ENCODE measurements around the gene DDIT3.
A peak's percentile ranks its signal among the peaks of the same experiment; 100 is the strongest.

DNA sequence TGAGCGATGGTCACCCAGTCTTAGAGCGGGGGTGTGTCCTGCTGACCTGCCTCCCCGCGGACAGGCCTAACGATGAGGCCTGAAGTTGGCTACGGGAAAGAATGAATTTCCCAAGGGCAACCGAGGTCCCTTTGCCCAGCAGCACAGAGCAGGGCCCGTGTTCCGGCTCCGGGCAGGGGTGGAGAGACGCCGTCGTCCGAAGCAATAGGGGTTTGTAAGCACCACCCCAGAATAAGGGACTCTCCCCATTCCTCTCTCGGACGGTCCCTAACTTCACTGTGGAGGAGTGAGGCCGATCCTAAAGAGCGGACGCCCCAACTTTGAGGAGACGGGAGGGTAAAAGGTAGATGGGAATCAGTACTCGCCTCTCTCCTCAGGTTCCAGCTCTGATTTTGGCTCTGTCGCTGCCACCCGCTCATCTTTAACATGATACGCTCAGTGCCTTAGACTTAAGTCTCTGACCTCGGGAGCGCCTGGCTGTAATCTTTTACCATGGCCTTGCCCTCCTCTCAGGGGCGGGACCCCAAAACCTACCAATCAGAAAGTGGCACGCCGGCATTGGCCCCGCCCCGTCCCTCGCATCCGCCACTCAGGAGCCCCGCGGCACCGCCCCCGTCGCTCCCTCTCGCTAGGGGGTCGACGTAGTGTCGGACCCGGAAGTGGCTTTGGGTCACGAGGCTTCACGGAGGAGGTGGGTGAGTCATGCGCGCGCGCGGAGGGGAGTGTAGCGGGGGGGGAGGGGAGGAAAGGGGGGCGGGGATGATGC is at the start of gene DDIT3:
- TF ChIP-seq, protein P1, sequence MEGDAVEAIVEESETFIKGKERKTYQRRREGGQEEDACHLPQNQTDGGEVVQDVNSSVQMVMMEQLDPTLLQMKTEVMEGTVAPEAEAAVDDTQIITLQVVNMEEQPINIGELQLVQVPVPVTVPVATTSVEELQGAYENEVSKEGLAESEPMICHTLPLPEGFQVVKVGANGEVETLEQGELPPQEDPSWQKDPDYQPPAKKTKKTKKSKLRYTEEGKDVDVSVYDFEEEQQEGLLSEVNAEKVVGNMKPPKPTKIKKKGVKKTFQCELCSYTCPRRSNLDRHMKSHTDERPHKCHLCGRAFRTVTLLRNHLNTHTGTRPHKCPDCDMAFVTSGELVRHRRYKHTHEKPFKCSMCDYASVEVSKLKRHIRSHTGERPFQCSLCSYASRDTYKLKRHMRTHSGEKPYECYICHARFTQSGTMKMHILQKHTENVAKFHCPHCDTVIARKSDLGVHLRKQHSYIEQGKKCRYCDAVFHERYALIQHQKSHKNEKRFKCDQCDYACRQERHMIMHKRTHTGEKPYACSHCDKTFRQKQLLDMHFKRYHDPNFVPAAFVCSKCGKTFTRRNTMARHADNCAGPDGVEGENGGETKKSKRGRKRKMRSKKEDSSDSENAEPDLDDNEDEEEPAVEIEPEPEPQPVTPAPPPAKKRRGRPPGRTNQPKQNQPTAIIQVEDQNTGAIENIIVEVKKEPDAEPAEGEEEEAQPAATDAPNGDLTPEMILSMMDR (IDR thresholded peaks at IDR 0.05; ENCODE audit: low read depth, low read length, missing input control), result no peak
- TF ChIP-seq, protein P2, sequence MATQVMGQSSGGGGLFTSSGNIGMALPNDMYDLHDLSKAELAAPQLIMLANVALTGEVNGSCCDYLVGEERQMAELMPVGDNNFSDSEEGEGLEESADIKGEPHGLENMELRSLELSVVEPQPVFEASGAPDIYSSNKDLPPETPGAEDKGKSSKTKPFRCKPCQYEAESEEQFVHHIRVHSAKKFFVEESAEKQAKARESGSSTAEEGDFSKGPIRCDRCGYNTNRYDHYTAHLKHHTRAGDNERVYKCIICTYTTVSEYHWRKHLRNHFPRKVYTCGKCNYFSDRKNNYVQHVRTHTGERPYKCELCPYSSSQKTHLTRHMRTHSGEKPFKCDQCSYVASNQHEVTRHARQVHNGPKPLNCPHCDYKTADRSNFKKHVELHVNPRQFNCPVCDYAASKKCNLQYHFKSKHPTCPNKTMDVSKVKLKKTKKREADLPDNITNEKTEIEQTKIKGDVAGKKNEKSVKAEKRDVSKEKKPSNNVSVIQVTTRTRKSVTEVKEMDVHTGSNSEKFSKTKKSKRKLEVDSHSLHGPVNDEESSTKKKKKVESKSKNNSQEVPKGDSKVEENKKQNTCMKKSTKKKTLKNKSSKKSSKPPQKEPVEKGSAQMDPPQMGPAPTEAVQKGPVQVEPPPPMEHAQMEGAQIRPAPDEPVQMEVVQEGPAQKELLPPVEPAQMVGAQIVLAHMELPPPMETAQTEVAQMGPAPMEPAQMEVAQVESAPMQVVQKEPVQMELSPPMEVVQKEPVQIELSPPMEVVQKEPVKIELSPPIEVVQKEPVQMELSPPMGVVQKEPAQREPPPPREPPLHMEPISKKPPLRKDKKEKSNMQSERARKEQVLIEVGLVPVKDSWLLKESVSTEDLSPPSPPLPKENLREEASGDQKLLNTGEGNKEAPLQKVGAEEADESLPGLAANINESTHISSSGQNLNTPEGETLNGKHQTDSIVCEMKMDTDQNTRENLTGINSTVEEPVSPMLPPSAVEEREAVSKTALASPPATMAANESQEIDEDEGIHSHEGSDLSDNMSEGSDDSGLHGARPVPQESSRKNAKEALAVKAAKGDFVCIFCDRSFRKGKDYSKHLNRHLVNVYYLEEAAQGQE (IDR thresholded peaks at IDR 0.05), result peak; percentile 95
- TF ChIP-seq, protein P3, sequence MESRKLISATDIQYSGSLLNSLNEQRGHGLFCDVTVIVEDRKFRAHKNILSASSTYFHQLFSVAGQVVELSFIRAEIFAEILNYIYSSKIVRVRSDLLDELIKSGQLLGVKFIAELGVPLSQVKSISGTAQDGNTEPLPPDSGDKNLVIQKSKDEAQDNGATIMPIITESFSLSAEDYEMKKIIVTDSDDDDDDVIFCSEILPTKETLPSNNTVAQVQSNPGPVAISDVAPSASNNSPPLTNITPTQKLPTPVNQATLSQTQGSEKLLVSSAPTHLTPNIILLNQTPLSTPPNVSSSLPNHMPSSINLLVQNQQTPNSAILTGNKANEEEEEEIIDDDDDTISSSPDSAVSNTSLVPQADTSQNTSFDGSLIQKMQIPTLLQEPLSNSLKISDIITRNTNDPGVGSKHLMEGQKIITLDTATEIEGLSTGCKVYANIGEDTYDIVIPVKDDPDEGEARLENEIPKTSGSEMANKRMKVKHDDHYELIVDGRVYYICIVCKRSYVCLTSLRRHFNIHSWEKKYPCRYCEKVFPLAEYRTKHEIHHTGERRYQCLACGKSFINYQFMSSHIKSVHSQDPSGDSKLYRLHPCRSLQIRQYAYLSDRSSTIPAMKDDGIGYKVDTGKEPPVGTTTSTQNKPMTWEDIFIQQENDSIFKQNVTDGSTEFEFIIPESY (IDR thresholded peaks at IDR 0.05), result peak; percentile 32
- TF ChIP-seq RAD21 (IDR thresholded peaks at IDR 0.05) (peak; percentile 14 to 25), GABPA (IDR thresholded peaks at IDR 0.05 in 1 of 2, conservative IDR thresholded peaks at IDR 0.05 in 1 of 2) (peak in 1 of 2 donors; percentile 81), SP1 (IDR thresholded peaks at IDR 0.05) (peak; percentile 86), JUND (IDR thresholded peaks at IDR 0.05) (peak; percentile 85 to 92), NR2F2 (IDR thresholded peaks at IDR 0.05) (peak; percentile 89), TAF1 (conservative IDR thresholded peaks at IDR 0.05) (peak; percentile 99)
- TF ChIP-seq, protein P4, sequence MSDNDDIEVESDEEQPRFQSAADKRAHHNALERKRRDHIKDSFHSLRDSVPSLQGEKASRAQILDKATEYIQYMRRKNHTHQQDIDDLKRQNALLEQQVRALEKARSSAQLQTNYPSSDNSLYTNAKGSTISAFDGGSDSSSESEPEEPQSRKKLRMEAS (IDR thresholded peaks at IDR 0.05), result no peak
- TF ChIP-seq, protein P5, sequence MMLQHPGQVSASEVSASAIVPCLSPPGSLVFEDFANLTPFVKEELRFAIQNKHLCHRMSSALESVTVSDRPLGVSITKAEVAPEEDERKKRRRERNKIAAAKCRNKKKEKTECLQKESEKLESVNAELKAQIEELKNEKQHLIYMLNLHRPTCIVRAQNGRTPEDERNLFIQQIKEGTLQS (IDR thresholded peaks at IDR 0.05), result peak; percentile 73
